Measurements from ENCODE around the gene RCBTB2.

RCBTB2 gene

GRCh38 chr13:48562296-48563066 lies 29.6 kb upstream of the RCBTB2 start:
- no peak for DNase-seq

GRCh38 chr13:48561466-48562235 lies 28.8 kb upstream of the RCBTB2 start:
- no peak for DNase-seq

- DNase-seq: no peak
Measured at GRCh38 chr13:48560657-48561337, 27.9 kb upstream of the RCBTB2 start.

- DNase-seq: no peak
Measured at GRCh38 chr13:48559638-48560320, 26.9 kb upstream of the RCBTB2 start.

GRCh38 chr13:48556817-48557216 lies 23.9 kb upstream of the RCBTB2 start:
- no peak for DNase-seq

- DNase-seq: no peak
Measured at GRCh38 chr13:48555441-48555840, 22.6 kb upstream of the RCBTB2 start.

GRCh38 chr13:48551329-48551728 lies 18.4 kb upstream of the RCBTB2 start:
- DNase-seq: no peak

- DNase-seq: no peak
Measured at GRCh38 chr13:48549658-48550057, 16.8 kb upstream of the RCBTB2 start.

GRCh38 chr13:48547663-48548092 lies 14.8 kb upstream of the RCBTB2 start:
- no peak for DNase-seq

- no peak for DNase-seq
Measured at GRCh38 chr13:48545608-48546007, 12.7 kb upstream of the RCBTB2 start.

- DNase-seq: peak; percentile 24
Measured at GRCh38 chr13:48542581-48543341, 9.9 kb upstream of the RCBTB2 start.

GRCh38 chr13:48542138-48542537 lies 9.3 kb upstream of the RCBTB2 start:
- no peak for DNase-seq

- no peak for DNase-seq
Measured at GRCh38 chr13:48539550-48539949, 6.7 kb upstream of the RCBTB2 start.

- no peak for DNase-seq
Measured at GRCh38 chr13:48536621-48537250, 3.9 kb upstream of the RCBTB2 start.

- DNase-seq: no peak
Measured at GRCh38 chr13:48535766-48536165, 2.9 kb upstream of the RCBTB2 start.

GRCh38 chr13:48534911-48535501 lies 2.1 kb upstream of the RCBTB2 start:
- no peak for DNase-seq

GRCh38 chr13:48533961-48534600 lies 1.2 kb upstream of the RCBTB2 start:
- no peak for DNase-seq

- no peak for DNase-seq
Measured at GRCh38 chr13:48532256-48532505, 699 bp downstream of the RCBTB2 start.

GRCh38 chr13:48531416-48532255 lies 1.2 kb downstream of the RCBTB2 start:
- DNase-seq: no peak

- DNase-seq: no peak
Measured at GRCh38 chr13:48530833-48531232, 2.0 kb downstream of the RCBTB2 start.

Measured in NCI-H187 treated with DMSO at 0.1 percent for 48 hours (cell line).